Lower leg skin (tissue), 4 donors: ENCODE measurements around the gene DCBLD1. TPM values are rescaled to one million over a fixed set of nuclear protein-coding genes. Genes with fewer than 3 reads are reported as not detected.

Experiments used
- DNase-seq, 2 donors: peaks; one replicate each; pipeline ENCODE4 v3.0.0-alpha.2; 2019; ENCODE audit warnings: low spot score in 2 of 2
- H3K4me3 ChIP-seq: fragments of 200-600 bp; sonication (generic); 2 replicates; pipeline ENCODE4 v1.5.1; 2017; ENCODE audit warnings: mild to moderate bottlenecking, low read depth; ENCODE audit not compliant: poor library complexity, severe bottlenecking
- CTCF ChIP-seq, 3 donors: fragments of 450-650 bp; IDR thresholded peaks; one replicate each; pipeline ENCODE4 v1.5.1; 2016; ENCODE audit warnings: antibody characterized with exemption in 3 of 3, mild to moderate bottlenecking in 3 of 3, moderate library complexity in 2 of 3
- POLR2A ChIP-seq, 2 donors: fragments of 450-650 bp; IDR thresholded peaks; one replicate each; pipeline ENCODE4 v1.6.1; 2016 to 2017; ENCODE audit warnings: antibody characterized with exemption in 2 of 2, mild to moderate bottlenecking in 1 of 2, moderate library complexity in 1 of 2
- WGBS, 2 donors: methylation state at CpG; one replicate each; pipeline ENCODE4 v1.1.5; 2018; 5-methylcytosine and 5-hydroxymethylcytosine counted together
- intact Hi-C: fragments of 100-400 bp; cut with DNase I; formaldehyde crosslinking; loops from one replicate; pipeline ENCODE4 v1.15.0; 2023; ENCODE audit warnings: low total_unique reads
- total RNA-seq, 4 donors: library from RNA; depleted of rRNA; stranded (reverse); fragments of >200 nt; gene quantifications; one replicate each; pipeline ENCODE4 v1.1.0, GENCODE V29; 2016

DCBLD1 gene
- total RNA-seq, 4 donors from 2014 or later, result 2.4 to 8.0 (median 3.3) TPM

- intact Hi-C loops, result no loop called here
- 81 to 96% methylated on average over 4 of the region's 4 CpGs for WGBS, 2 donors
- no peak for DNase-seq
- no peak for TF ChIP-seq CTCF (IDR thresholded peaks at IDR 0.05)
- TF ChIP-seq POLR2A (IDR thresholded peaks at IDR 0.05), result no peak
- no peak overlapping the region for H3K4me3 ChIP-seq
These were observed 48.2 kb downstream of the DCBLD1 start for GRCh38 chr6:117530467-117531242.

DNA sequence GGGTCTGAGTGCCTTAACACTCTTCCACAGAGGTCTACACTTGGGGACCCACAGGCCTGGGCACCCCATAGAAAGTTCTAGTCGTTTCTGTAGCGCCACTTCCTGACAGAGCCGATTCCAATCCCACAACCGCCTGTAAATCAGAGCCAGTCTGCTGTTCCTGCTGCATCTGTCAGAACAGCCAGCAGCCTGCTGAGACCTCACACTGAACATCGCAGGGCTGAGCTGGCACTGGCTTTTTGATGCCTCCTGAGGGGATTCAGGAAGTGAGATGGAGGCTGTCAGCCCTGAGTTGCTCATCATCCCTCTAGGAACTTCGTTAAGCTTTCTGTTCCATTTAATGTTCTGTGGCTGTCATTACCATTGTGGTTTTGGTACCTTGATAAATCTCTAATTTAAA is 48.9 kb downstream of the DCBLD1 start:
- TF ChIP-seq CTCF (IDR thresholded peaks at IDR 0.05), result no peak
- TF ChIP-seq POLR2A (IDR thresholded peaks at IDR 0.05), result no peak
- DNase-seq, result no peak
- H3K4me3 ChIP-seq, result no peak overlapping the region
- intact Hi-C loops, result no loop called here
- WGBS, 2 donors, result 49 to 65% methylated on average over 6 of the region's 6 CpGs

GRCh38 chr6:117531809-117532725 is 49.6 kb downstream of the DCBLD1 start:
- no peak overlapping the region for H3K4me3 ChIP-seq
- no peak for DNase-seq
- WGBS, 2 donors, result 82 to 83% methylated on average over 5 of the region's 5 CpGs
- TF ChIP-seq CTCF (IDR thresholded peaks at IDR 0.05) (no peak), POLR2A (IDR thresholded peaks at IDR 0.05) (no peak)
- intact Hi-C loops, result no loop called here

DNA sequence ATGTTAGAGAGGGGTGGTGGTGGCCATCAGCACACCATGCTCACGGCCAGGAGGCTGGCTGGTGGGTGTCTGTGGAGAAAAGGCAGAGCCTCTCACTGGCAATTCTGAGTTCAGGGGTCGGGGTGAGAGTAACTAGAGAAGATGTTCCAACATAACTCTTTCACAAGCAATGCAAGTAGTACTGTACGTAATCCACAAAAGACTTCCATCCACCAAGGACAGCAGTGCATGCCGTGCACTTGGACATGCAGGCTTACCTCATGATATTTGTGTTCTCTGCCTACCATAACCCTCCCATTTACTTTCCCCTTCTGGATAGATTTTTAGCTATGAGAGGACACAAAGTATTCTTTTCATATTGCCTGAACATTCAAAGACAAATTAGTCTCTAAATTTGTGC is 51.3 kb downstream of the DCBLD1 start:
- no peak for DNase-seq
- no peak overlapping the region for H3K4me3 ChIP-seq
- WGBS, 2 donors, result 93 to 95% methylated on average over 4 of the region's 4 CpGs
- no peak for TF ChIP-seq CTCF (IDR thresholded peaks at IDR 0.05)
- no peak for TF ChIP-seq POLR2A (IDR thresholded peaks at IDR 0.05)
- intact Hi-C loops, result no loop called here

- H3K4me3 ChIP-seq, result no peak overlapping the region
- TF ChIP-seq CTCF (IDR thresholded peaks at IDR 0.05) (no peak), POLR2A (IDR thresholded peaks at IDR 0.05) (no peak)
- WGBS, 2 donors, result 78 to 84% methylated on average over 3 of the region's 3 CpGs
- no peak for DNase-seq
- intact Hi-C loops, result no loop called here
These were observed 52.5 kb downstream of the DCBLD1 start for GRCh38 chr6:117534974-117535373.
